HG02938 (cell line): ENCODE results near the gene RNF175.

Experiments used
- ATAC-seq: cut with Tn5 transposase; IDR thresholded peaks from one replicate; pipeline ENCODE4 v1.9.1; 2021; ENCODE audit warnings: mild to moderate bottlenecking, moderate library complexity; ENCODE audit not compliant: unreplicated experiment

The RNF175 gene

DNA sequence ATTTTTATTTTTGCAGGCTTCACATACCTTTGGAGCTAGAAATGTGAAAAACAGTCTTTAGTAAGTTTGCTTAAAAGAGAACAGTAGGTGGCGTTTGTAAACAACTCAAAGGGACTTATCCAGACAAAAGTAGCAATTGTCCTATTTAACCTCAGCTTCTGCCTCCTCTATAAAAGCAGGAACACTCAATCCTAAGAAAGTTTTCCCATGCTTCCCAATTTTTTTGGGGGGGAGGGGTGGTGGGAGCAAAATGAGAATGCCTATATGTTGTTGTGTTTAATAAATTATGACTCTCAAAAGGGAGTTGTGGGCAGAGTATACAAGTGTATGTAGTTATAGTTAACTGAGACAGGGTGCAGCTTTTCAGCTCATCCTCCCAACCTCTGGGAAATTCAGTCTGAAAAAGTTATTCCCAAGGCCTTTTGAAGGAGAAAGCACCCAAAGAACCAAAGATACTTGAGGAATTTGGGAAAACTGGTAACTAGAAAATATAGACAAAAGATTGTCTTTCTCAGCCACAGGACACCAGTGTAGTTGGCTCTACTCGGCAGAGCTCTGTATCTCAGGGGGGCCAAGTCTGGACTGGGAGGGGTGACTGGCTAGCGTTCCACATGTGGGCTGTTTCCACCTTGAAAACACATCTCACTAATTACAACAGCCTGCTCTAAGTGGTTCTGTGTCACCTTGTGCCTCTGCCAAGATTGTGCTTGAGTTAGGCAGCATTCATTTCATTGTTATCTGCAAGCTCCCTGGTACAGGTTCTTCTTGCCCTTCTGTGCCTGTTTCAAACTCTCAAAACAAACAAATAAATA lies 26.3 kb upstream of the RNF175 start:
- no peak for ATAC-seq

DNA sequence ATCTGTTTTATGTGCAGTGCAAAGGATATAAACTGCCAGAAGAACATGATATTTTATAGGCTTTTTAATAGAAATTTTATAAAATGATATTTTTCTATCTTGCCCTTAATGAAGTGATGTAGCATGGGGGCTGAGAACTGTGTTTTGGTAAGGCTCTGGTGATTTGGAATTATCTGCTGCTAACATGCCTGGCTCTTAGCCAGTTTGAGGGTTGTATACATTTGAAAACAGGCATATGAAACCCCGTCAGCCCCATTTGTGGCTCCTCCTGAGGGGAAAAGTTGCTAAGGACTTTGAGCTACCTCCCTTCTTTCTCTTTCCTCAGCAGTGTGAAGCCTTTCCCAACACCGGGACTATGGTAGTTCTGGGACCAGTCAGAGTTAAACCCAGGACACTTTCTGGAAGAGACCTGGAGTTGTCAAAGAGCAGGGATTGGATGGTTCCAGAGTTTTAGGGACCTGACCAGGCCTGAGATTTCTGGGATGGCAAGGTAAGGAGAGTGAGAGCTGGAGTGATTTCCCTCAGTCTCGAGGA lies 24.4 kb upstream of the RNF175 start:
- ATAC-seq: no peak

DNA sequence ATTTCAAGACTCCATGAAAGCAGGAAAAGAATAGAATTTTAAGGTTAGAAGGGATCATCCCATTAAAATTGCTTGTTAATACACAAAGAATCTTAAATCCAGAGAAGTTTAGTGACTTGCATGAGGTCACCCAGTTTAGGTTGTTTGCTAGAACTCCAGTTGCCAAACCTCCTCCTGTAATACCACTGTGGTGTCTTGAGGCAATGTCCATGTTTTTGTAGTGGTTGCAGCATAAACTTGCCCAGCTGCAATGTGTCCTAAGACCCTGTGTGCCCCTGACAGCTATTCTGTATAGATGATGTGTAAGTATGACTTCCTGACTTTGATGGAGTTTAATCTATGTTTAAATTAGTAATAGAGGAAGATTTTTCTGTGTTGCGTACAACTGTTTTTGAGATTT lies 22.8 kb upstream of the RNF175 start:
- ATAC-seq: no peak

DNA sequence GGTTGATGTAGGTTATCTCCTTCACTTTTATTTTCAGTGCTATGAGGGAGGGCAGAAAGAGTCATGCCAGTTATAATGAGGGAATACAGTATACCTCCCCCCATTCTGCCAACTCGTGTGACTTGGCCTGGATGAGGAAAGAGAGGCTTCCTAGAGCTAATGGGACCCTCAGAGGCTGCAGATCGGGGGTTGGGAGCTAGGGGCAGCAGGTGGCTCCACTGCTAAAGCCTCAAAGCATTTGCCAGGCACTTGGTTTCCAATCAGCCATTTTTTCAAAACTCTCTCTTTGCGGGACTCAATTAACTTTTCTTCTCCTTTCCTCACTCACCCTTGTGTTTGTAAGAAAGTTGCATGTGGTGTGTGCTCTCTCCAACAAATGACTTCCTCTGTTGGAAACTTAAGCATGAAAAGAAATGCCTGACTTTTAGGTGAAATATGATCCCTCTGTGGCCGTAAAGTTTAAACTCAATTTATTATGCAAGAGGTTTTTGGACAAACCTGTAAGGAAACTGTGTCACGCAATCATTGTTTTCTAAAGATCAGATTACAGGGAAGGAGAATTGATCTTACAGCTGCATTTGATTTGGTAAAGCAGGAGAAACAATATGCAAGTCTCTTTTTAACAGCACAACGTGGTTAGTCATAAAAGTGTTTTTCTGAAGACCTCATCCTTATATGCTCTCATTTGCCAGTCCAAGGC lies 22.0 kb upstream of the RNF175 start:
- no peak for ATAC-seq

DNA sequence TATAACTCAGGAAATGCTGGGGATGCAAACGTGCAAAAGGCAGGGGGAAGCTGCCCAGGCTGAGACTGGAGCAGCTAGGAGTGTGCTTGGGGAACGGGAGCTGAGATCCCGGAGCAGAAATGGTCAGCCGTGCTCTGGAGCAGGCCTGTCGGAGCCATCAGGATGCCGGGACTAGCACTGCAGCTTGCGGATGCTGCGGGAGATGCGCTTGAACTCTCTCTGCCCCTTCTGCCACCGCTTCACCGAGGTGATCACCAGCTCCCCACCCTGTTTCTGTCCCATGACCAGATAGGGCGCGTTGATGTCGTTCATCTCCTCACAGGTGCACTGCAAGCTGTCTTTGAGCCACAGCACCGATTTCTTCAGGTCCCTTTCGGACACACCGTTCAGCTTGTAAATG lies 21.5 kb upstream of the RNF175 start:
- no peak for ATAC-seq

DNA sequence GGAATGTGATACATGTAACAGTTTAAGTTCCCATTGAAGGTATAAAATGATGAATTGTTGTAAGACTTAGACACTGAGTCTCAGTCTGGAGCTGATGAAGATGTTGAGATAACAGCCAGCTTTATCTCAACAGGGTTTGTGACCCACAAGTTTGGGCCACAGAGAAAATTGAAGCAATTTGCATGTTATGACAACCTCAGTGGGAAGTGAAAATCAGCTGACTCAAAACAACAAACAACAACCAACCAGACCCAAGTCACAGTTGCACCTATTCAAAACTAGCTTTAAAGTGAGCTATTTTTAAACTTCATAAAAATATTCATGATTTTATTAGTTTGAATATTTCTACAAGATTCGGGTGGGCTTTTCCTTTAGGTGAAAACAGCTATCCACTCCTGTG lies 21.1 kb upstream of the RNF175 start:
- peak; percentile 78 for ATAC-seq

DNA sequence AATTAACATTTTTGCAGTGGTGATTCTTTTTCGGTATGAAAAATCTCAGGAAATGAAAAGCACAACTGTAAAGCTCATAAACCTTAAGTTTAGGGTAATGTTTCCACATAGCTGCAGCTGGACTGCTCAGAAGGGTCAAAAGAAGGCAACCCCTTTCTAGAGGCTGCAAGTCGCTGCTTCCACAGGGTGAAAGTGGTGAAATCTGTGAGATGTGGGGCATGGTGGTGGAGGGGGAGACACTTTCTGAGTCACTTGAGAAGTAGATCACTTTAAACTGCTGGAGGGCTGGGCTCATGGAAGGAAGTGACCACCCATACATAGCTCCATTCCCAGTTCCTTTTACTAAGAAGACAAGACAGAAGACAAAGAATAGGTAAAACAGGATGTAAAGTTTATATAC lies 20.4 kb upstream of the RNF175 start:
- no peak for ATAC-seq

DNA sequence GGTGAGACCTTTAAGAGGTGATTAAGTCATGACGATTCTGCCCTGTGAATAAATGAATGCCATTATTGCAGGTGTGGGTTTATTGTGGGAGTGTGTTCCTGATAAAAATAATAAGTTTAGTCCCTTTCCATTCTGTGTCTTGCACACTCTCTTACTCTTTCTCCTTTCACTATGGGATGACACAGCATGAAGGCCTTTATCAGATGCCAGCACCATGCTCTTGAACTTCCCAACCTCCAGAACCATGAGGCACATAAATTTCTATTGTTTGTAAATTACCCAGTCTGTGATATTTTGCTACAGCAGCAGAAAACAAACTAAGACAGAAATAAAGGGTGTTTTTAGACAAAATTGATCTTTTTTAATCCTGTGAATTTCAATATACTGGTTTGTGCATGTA lies 18.6 kb upstream of the RNF175 start:
- no peak for ATAC-seq

DNA sequence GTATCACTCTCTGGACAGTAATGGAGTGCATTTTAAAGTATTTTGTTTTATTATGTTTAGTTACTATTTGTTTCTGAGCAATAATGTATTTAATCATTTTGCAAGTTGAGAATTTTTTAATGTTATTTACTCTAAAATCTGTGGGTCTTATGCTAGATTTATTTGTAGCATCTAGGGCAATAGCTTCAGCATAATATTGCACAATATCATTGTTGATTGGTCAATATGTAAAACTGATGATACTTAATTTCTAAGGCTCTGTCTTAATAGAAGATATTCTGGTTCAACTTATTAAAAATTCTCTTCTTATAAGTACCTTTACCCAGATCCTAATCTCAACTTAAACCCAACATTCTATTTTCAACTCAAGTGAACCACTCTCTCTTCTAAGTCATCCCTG lies 17.6 kb upstream of the RNF175 start:
- ATAC-seq: no peak

DNA sequence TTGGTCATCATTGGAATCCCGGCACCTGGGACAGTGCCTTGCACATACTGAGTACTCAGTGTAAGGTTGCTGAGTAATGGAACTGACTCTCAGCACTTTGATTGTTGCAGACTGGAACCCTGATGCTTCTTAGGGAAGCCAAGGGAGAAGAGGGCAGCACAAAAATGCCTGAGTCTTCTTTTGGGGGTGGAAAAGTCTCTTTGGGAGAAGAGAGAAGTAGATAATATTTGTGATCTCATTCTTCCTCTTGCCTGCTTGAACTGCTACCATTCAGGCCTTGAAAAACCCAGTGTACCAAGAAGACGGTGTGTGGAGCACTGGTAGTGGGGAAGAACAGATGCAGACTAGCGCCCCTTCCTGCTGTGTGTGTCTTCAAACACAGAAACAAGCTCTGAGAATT lies 16.8 kb upstream of the RNF175 start:
- ATAC-seq: no peak

DNA sequence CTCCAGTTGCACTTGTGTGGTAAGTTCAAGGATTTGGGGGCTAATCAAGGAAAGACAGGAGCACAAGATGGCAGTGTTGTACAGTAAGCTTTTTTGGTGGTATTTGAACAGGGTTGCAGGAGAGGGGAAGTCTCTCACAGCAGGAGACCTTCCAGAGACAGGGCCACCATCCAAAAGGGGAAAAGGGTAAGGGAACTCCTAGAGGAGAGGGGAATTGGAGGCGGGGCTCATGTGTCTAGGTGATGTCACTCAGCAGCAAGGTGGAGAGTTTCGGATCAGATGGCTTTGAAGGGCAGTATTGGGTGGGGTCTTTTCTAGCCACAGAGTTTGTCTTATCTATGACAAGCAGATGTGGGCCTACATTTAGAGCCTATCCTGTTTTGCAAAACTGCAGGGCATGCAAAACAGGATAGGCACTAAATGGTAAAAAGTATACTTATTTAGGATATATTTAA lies 13.4 kb upstream of the RNF175 start:
- ATAC-seq: no peak

DNA sequence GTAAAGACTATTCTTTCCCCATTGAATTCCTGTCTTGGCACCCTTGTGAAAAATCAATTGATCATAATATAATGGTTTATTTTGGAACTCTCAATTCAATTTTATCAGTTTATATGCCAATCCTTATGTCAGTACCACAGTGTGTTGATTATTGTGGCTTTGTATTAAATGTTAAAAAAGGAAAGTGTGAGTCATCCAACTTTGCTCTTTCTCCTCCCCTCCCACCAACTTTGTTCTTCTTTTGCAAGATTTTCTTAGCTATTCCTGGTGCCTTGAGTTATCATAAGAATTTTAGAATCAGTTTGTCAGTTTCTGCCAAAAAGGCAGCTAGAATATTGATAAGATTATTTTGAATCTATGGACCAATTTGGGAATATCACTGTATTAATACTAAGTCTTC lies 11.2 kb upstream of the RNF175 start:
- no peak for ATAC-seq

DNA sequence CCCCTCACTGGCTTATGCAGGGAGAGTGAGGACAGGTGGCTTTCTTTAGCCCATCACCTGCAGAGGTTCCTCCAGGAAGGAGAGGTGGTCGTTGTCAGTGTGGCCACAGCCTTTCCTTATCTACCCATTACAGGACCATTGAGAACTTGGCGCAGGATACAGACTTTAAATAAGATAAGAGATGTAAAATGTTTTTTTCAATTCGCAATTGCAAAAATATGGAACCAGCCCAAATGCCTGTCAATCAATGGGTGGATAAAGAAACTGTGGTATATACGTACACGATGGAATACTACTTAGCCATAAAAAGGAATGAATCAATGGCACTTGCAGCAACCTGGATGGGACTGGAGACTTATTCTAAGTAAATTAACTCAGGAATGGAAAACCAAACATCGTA lies 6.9 kb upstream of the RNF175 start:
- no peak for ATAC-seq

DNA sequence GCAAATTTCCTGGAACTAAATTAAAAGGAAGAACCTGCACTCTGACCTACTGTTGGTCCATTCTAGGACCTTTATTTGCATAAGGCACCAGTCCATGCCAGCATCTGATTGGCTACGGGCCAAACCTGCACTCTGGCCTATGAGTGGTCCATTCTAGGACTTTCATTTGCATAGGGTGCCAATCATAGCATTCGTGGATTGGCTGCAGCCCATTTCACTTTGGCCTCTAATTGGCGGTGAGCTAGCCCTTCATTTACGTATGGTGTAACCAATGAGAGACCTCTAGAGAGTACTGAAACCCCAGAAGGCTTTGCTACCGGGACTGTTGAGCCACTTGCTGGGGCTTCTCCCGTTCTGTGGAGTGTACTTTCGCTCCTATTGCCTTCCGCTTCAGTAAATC lies 6.1 kb upstream of the RNF175 start:
- ATAC-seq: no peak

DNA sequence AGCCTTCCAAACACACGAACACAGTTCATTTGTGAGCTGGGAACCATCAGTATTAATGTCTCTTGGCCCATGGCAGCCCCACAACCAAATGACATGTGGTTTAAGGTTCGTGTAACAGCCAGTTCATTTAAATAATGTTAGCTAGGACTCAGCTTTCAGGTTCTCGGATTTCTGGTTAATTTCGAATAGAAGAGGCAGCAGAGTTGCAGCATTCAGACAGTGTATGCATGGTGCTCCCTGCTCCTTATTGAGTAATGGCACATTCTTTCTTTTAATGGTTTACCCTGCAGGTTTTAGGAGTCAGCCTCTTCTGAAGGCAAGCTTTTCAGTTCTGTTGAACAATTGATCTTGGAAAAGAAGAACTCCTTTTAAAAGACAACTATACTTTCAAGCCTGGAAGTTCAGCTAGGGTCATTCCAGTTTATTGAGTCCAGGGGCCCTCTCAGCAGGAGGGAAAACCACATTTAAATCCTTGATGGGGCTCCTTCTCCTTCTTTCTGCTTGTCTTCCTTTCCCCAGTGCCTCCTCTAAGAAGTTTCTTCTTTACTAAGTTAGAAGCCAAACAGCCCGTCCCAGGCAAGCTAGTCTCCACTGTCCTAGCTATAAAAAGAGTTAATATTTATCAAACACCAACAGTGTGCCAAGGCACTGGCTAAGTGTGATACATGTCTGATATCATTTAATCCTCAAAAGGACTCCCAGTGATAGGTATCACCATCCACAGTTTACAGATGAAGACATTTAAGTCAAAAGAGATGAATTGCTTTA lies 5.0 kb upstream of the RNF175 start:
- no peak for ATAC-seq

DNA sequence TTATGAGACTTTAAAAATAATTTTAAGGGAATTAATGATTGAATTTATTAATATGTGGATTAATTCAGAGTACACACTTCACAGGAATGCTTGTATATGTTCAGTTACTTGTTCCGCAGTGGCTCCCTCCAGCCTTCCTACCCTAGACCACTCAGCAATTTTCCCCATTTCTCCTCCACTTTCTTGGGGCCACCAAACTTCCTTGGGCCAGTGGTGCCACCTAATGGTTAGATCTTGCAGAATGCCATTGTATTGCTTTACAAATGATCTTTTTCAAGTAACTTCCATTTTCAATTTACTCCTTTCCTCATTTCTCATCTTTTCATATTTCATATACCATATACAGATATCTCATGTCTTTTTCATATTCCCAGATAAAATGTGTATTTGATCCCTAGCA lies 3.6 kb upstream of the RNF175 start:
- ATAC-seq: no peak

DNA sequence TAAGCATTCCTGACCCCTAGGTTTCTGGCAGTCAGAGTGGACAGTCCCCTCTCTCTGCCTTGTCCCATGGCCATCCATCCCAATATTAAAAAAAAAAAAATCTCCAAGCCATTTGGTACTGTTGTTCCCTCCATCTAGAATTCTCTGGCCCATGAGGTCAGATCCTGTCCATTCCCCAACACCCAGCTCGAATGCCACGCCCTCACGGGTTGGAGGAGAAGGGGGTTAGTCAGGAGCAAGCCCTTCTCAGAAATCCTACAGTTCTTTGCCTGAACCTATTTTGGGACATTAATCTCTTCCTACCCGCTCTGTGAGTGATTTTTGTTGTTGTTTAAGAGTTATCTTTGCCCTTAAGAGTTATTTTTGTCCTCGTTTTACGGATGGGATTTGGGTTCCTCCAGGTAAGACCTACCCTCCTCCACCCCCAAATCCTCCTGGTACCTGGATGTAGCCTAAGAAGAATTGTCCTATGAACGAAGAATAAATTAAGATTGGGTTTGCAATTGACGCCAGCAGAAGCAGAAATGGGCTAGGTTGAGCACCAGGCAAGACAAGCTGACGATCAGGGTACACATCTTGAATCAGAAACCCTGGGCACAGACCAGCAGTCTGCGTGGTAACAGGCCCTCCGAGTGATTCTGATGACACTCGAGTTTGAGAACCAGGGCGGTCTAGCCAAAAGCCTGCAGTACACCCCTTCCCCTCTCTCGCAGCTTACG lies 977 bp downstream of the RNF175 start:
- no peak for ATAC-seq

DNA sequence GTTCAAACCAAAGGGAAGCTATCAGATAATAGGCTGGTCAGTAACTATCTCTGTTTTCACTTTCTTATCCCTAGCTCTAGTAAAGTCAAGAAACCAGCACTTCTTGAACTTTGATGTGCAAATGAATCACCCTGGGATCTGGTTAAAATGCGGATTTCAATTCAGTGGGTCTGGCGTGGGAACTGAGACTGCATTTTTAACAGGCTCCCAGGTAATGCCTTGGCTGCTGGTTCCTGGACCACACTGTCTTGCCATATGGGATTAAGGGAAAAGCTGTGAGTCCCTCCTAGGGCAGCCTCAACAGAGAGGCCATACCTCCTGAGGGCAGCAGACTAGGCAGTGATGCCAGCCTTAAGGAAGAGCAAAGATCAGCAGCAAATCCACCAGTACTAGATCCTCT lies 1.7 kb downstream of the RNF175 start:
- no peak for ATAC-seq

DNA sequence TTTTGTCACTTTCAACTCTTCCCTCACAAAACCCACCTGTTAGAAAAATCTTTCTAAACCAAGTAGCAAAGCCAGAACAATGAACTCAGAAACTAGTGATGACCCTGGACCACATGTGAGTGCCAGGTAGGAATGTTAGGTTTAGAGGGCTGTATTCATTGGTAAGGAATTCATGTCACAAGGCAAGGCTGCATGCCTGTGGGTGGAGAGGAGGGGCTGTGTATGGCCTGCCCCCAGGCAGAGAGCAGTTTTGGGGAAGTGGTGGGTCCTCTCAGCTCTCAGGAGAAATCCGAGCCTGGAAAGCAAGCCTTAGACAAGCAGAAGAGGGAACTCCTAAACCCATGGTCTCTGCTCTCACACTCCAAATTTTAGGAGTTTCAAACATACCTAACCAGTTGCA lies 2.4 kb downstream of the RNF175 start:
- ATAC-seq: no peak

DNA sequence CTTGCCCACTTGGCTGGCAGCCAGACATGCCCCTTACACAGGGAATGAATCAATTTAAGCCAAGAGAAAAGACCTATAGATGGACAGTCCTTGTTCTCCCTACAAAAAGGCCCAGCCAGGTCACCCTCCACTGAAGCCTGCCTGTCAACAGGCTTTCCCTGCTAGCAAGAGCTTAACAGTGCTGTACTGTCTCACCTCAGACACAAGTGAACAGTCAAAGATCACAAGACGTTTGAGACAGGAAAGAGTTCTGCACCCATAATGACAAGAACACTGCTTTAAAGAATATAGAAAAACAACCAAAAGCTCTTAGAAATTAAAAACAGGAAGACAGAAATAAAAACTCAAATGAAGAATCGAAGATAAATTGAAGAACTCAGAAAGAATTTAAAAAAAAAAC lies 4.6 kb downstream of the RNF175 start:
- ATAC-seq: no peak
